HCT116 (cell line): ENCODE results near the gene NEK7. TPM values are rescaled to one million over a fixed set of nuclear protein-coding genes. Genes with fewer than 3 reads are reported as not detected.

Source experiments
- ATAC-seq: fragments of 200-7000 bp; cut with Tn5 transposase; 2 replicates; pipeline ENCODE4 v1.9.1; 2020; ENCODE audit warnings: mild to moderate bottlenecking, moderate library complexity
- BruUV-seq: library from RNA; stranded (reverse); fragments of 400-500 nt; replicated peaks from 2 replicates; lab custom pipeline; 2021; lab: Mats Ljungman, UMichigan
- CTCF ChIA-PET: fragments of 300-600 bp; sonication (Branson Sonifier 250); formaldehyde crosslinking; loops from one replicate; lab custom pipeline; 2021; ENCODE audit warnings: antibody characterized with exemption; lab: Charles Lee
- POLR2A ChIA-PET: fragments of 300-600, 350-600 bp; sonication (Branson Sonifier 250); formaldehyde crosslinking; loops from one replicate; lab custom pipeline; 2021; ENCODE audit warnings: antibody characterized with exemption; lab: Charles Lee
- RAD21 ChIA-PET, 2 experiments: fragments of 300-600 bp; sonication (Branson Sonifier 250); formaldehyde crosslinking; loops; one replicate each; lab custom pipeline; 2023; ENCODE audit warnings: low total read pairs in 2 of 2; ENCODE audit not compliant: uncharacterized antibody in 2 of 2, unreplicated experiment in 2 of 2, low non-redundant PET in 1 of 2; lab: Charles Lee
- DNase-seq: peaks from one replicate; pipeline ENCODE4 v3.0.0-alpha.2; 2010; ENCODE audit warnings: low read depth, low spot score
- H2AFZ ChIP-seq: fragments of 200-600 bp; shearing (Covaris generic), sonication (generic); 2 replicates; pipeline ENCODE4 v1.6.1; 2017; ENCODE audit warnings: low read depth, mixed run types, mixed read lengths, antibody characterized with exemption, low read length; ENCODE audit not compliant: poor library complexity, severe bottlenecking
- H3K27ac ChIP-seq: 2 replicates; pipeline ENCODE4 v1.5.1; 2012; ENCODE audit warnings: low read depth, low read length
- H3K27me3 ChIP-seq: fragments of 200-600 bp; sonication (generic); 2 replicates; pipeline ENCODE4 v1.6.1; 2016; ENCODE audit warnings: mixed run types, low read length, mixed read lengths; ENCODE audit not compliant: insufficient read depth
- H3K36me3 ChIP-seq, 2 experiments: fragments of 200-500 bp in 1 of 2; fragments of 200-600 bp in 1 of 2; sonication (Bioruptor generic) in 1 of 2; sonication (generic) in 1 of 2; 2 replicates each; pipeline versions ENCODE4 v1.5.1 to v1.6.1; 2014 to 2016; ENCODE audit warnings: low read length in 2 of 2, inconsistent platforms in 1 of 2, mixed read lengths in 1 of 2, mixed run types in 1 of 2; ENCODE audit not compliant: insufficient read depth in 2 of 2, control insufficient read depth in 1 of 2
- H3K4me1 ChIP-seq, 2 experiments: fragments of 200-600 bp in 1 of 2; sonication (generic) in 1 of 2; 2 replicates each; pipeline versions ENCODE4 v1.5.1 to v1.6.1; 2012 to 2017; ENCODE audit warnings: low read length in 2 of 2, inconsistent platforms in 1 of 2, mild to moderate bottlenecking in 1 of 2, mixed read lengths in 1 of 2, mixed run types in 1 of 2, moderate library complexity in 1 of 2; ENCODE audit not compliant: insufficient read depth in 2 of 2, control insufficient read depth in 1 of 2
- H3K4me2 ChIP-seq: fragments of 200-600 bp; sonication (generic); 2 replicates; pipeline ENCODE4 v1.6.1; 2017; ENCODE audit warnings: mixed run types, low read length, mixed read lengths
- H3K4me3 ChIP-seq, 2 experiments: fragments of 200-600 bp in 1 of 2; sonication (generic) in 1 of 2; replicated peaks in 1 of 2; 2 replicates each; pipeline ENCODE4 v1.5.1; 2011 to 2016; ENCODE audit warnings: low read length in 2 of 2, control low read depth in 1 of 2, low read depth in 1 of 2, mild to moderate bottlenecking in 1 of 2, mixed read lengths in 1 of 2, mixed run types in 1 of 2
- H3K79me2 ChIP-seq: fragments of 200-600 bp; sonication (generic); 2 replicates; pipeline ENCODE4 v1.6.1; 2017; ENCODE audit warnings: mild to moderate bottlenecking, mixed run types, low read length, moderate library complexity, mixed read lengths; ENCODE audit not compliant: insufficient read depth
- H3K9ac ChIP-seq: fragments of 200-600 bp; sonication (generic); 2 replicates; pipeline ENCODE4 v1.6.1; 2016; ENCODE audit warnings: low read length, mixed read lengths
- H3K9me2 ChIP-seq: fragments of 200-600 bp; sonication (generic), shearing (Covaris generic); 2 replicates; pipeline ENCODE4 v1.6.1; 2017; ENCODE audit warnings: mixed run types, mild to moderate bottlenecking, moderate library complexity; ENCODE audit not compliant: insufficient read depth
- H3K9me3 ChIP-seq, 2 experiments: fragments of 200-500 bp in 1 of 2; fragments of 200-600 bp in 1 of 2; sonication (Bioruptor generic) in 1 of 2; sonication (generic) in 1 of 2; 2 replicates each; pipeline ENCODE4 v1.6.1; 2014 to 2017; ENCODE audit warnings: low read length in 2 of 2, mixed read lengths in 2 of 2, inconsistent platforms in 1 of 2, low read depth in 1 of 2, mild to moderate bottlenecking in 1 of 2, mixed run types in 1 of 2, moderate library complexity in 1 of 2; ENCODE audit not compliant: control insufficient read depth in 1 of 2, insufficient read depth in 1 of 2
- H4K20me1 ChIP-seq: fragments of 200-600 bp; sonication (generic), shearing (Covaris generic); 2 replicates; pipeline ENCODE4 v1.6.1; 2017; ENCODE audit warnings: mixed run types, mild to moderate bottlenecking, moderate library complexity; ENCODE audit not compliant: insufficient read depth
- CBX3 ChIP-seq: IDR thresholded peaks from 2 replicates; pipeline ENCODE4 v1.6.1; 2012; ENCODE audit warnings: low read depth
- ELF1 ChIP-seq: IDR thresholded peaks from 2 replicates; pipeline ENCODE4 v1.6.1; 2012; ENCODE audit warnings: low read depth, borderline replicate concordance
- FOSL1 ChIP-seq: IDR thresholded peaks from 2 replicates; pipeline ENCODE4 v1.6.1; 2012; ENCODE audit warnings: low read depth
- POLR2AphosphoS5 ChIP-seq: IDR thresholded peaks from 2 replicates; pipeline ENCODE4 v1.6.1; 2011; ENCODE audit warnings: mild to moderate bottlenecking, low read depth, low read length, moderate library complexity
- RAD21 ChIP-seq: IDR thresholded peaks from 2 replicates; pipeline ENCODE4 v1.6.1; 2012; ENCODE audit warnings: low read depth, mild to moderate bottlenecking
- SP1 ChIP-seq: IDR thresholded peaks from 2 replicates; pipeline ENCODE4 v1.6.1; 2012; ENCODE audit warnings: low read depth
- SRF ChIP-seq: IDR thresholded peaks from 2 replicates; pipeline ENCODE4 v1.6.1; 2012; ENCODE audit warnings: low read depth
- ZFX ChIP-seq: fragments of 450-650 bp; IDR thresholded peaks from 2 replicates; pipeline ENCODE4 v1.6.1; 2017
- intact Hi-C: fragments of 100-400 bp; cut with micrococcal nuclease; formaldehyde crosslinking; loops from 2 replicates; pipeline ENCODE4 v1.10.0; 2022
- total RNA-seq: library from RNA; stranded (reverse); gene quantifications from one replicate; pipeline ENCODE4 v1.2.1, GENCODE V29; 2021; ENCODE audit not compliant: unreplicated experiment
- TF ChIP-seq, protein P1 (sequence below): IDR thresholded peaks from 2 replicates; pipeline ENCODE4 v1.6.1; 2012
- TF ChIP-seq, protein P2 (sequence below): IDR thresholded peaks from 2 replicates; pipeline ENCODE4 v1.6.1; 2012
- TF ChIP-seq, protein P3 (sequence below): IDR thresholded peaks from 2 replicates; pipeline ENCODE4 v1.6.1; 2012; ENCODE audit warnings: low read depth
- TF ChIP-seq, protein P4 (sequence below): IDR thresholded peaks from 2 replicates; pipeline ENCODE4 v1.6.1; 2011; ENCODE audit warnings: mild to moderate bottlenecking, low read length, moderate library complexity; ENCODE audit not compliant: insufficient replicate concordance; ENCODE audit errors: extremely low read depth
- TF ChIP-seq, protein P5 (sequence below), 3 experiments: fragments of 200-600 bp in 1 of 3; sonication (generic) in 1 of 3; IDR thresholded peaks in 2 of 3; conservative IDR thresholded peaks in 1 of 3; 2 replicates each; pipeline ENCODE4 v1.5.1; 2012 to 2017; ENCODE audit warnings: low read depth in 2 of 3, low read length in 2 of 3, antibody characterized with exemption in 1 of 3, borderline replicate concordance in 1 of 3, control low read depth in 1 of 3, mild to moderate bottlenecking in 1 of 3, mixed read lengths in 1 of 3, mixed run types in 1 of 3, moderate library complexity in 1 of 3; ENCODE audit not compliant: insufficient read depth in 1 of 3

NEK7 gene
- total RNA-seq, 1 experiment from 2014 or later = 33.0 TPM

DNA sequence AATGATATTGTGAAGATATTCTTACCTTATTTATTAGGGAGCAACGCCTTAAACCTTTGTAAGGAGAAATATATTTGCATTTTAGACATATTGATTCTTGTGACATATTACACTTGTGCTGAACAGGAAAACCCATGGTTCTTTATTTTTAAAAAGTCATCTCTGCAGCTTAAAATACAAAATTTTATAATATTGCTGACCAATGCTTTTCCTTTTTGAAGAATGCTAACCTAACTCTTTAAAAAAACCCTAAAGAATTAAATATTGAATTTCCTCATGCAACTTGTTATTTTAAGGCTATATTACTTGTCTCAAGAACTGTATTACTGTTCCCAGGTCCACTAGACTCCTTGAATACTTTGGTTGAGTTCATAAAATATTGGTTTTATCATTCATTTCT is 99.0 kb downstream of the NEK7 start:
- no TSS peak for BruUV-seq

More for the DNA sequence above, 99.0 kb downstream of the NEK7 start:
- no peak overlapping the region for H3K27ac ChIP-seq
- H3K79me2 ChIP-seq = no peaks in the 10 kb centered on the region
- no peak overlapping the region for H3K9ac ChIP-seq
- H3K36me3 ChIP-seq = no peaks in the 10 kb centered on the region
- H3K27me3 ChIP-seq = no peaks in the 10 kb centered on the region
- ChIA-PET CTCF (no interaction called here), RAD21 (no interaction called here), POLR2A (no interaction called here)
- TF ChIP-seq, protein P1, sequence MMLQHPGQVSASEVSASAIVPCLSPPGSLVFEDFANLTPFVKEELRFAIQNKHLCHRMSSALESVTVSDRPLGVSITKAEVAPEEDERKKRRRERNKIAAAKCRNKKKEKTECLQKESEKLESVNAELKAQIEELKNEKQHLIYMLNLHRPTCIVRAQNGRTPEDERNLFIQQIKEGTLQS = no peak
- TF ChIP-seq POLR2AphosphoS5 (no peak), ELF1 (no peak), CBX3 (no peak), SP1 (no peak), ZFX (no peak), RAD21 (no peak), SRF (no peak), FOSL1 (no peak)
- TF ChIP-seq, protein P2, sequence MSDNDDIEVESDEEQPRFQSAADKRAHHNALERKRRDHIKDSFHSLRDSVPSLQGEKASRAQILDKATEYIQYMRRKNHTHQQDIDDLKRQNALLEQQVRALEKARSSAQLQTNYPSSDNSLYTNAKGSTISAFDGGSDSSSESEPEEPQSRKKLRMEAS = no peak
- TF ChIP-seq, protein P3, sequence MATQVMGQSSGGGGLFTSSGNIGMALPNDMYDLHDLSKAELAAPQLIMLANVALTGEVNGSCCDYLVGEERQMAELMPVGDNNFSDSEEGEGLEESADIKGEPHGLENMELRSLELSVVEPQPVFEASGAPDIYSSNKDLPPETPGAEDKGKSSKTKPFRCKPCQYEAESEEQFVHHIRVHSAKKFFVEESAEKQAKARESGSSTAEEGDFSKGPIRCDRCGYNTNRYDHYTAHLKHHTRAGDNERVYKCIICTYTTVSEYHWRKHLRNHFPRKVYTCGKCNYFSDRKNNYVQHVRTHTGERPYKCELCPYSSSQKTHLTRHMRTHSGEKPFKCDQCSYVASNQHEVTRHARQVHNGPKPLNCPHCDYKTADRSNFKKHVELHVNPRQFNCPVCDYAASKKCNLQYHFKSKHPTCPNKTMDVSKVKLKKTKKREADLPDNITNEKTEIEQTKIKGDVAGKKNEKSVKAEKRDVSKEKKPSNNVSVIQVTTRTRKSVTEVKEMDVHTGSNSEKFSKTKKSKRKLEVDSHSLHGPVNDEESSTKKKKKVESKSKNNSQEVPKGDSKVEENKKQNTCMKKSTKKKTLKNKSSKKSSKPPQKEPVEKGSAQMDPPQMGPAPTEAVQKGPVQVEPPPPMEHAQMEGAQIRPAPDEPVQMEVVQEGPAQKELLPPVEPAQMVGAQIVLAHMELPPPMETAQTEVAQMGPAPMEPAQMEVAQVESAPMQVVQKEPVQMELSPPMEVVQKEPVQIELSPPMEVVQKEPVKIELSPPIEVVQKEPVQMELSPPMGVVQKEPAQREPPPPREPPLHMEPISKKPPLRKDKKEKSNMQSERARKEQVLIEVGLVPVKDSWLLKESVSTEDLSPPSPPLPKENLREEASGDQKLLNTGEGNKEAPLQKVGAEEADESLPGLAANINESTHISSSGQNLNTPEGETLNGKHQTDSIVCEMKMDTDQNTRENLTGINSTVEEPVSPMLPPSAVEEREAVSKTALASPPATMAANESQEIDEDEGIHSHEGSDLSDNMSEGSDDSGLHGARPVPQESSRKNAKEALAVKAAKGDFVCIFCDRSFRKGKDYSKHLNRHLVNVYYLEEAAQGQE = no peak
- TF ChIP-seq, protein P4, sequence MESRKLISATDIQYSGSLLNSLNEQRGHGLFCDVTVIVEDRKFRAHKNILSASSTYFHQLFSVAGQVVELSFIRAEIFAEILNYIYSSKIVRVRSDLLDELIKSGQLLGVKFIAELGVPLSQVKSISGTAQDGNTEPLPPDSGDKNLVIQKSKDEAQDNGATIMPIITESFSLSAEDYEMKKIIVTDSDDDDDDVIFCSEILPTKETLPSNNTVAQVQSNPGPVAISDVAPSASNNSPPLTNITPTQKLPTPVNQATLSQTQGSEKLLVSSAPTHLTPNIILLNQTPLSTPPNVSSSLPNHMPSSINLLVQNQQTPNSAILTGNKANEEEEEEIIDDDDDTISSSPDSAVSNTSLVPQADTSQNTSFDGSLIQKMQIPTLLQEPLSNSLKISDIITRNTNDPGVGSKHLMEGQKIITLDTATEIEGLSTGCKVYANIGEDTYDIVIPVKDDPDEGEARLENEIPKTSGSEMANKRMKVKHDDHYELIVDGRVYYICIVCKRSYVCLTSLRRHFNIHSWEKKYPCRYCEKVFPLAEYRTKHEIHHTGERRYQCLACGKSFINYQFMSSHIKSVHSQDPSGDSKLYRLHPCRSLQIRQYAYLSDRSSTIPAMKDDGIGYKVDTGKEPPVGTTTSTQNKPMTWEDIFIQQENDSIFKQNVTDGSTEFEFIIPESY = no peak
- TF ChIP-seq, protein P5, sequence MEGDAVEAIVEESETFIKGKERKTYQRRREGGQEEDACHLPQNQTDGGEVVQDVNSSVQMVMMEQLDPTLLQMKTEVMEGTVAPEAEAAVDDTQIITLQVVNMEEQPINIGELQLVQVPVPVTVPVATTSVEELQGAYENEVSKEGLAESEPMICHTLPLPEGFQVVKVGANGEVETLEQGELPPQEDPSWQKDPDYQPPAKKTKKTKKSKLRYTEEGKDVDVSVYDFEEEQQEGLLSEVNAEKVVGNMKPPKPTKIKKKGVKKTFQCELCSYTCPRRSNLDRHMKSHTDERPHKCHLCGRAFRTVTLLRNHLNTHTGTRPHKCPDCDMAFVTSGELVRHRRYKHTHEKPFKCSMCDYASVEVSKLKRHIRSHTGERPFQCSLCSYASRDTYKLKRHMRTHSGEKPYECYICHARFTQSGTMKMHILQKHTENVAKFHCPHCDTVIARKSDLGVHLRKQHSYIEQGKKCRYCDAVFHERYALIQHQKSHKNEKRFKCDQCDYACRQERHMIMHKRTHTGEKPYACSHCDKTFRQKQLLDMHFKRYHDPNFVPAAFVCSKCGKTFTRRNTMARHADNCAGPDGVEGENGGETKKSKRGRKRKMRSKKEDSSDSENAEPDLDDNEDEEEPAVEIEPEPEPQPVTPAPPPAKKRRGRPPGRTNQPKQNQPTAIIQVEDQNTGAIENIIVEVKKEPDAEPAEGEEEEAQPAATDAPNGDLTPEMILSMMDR (IDR thresholded peaks at IDR 0.05 in 2 of 3, conservative IDR thresholded peaks at IDR 0.05 in 1 of 3; ENCODE audit: borderline replicate concordance in 1 of 3, insufficient read depth in 1 of 3, low read depth in 2 of 3, low read length in 2 of 3) = no peak
- TF ChIP-seq, all 23 proteins: peak for 0
- no peaks in the 10 kb centered on the region for H3K9me3 ChIP-seq
- H3K4me1 ChIP-seq = no peaks in the 10 kb centered on the region
- H3K9me2 ChIP-seq = no peaks in the 10 kb centered on the region
- H3K4me2 ChIP-seq = no peak overlapping the region
- no peak for ATAC-seq
- intact Hi-C loops = no loop called here
- H3K4me3 ChIP-seq = no peak overlapping the region
- H2AFZ ChIP-seq = no peak overlapping the region
- no peak for DNase-seq
- H4K20me1 ChIP-seq = no peaks in the 10 kb centered on the region
